Transverse colon (tissue), 4 donors: ENCODE data around the gene DMRTC2.

ENCODE experiments used
- EP300 ChIP-seq: sonication (generic); formaldehyde crosslinking; IDR thresholded peaks from one replicate; pipeline ENCODE4 v1.6.1; 2017; ENCODE audit warnings: antibody characterized with exemption, low read depth
- POLR2A ChIP-seq: fragments of 450-650 bp; IDR thresholded peaks from one replicate; pipeline ENCODE4 v1.6.1; 2016; ENCODE audit warnings: antibody characterized with exemption, mild to moderate bottlenecking, moderate library complexity
- POLR2AphosphoS5 ChIP-seq, 3 donors: sonication (generic); formaldehyde crosslinking; IDR thresholded peaks; one replicate each; pipeline ENCODE4 v1.6.1; 2016; ENCODE audit warnings: antibody characterized with exemption in 3 of 3
- TF ChIP-seq, protein P1 (sequence below), 5 experiments: fragments of 200-600 bp in 3 of 5; fragments of 450-650 bp in 2 of 5; sonication (generic) in 3 of 5; IDR thresholded peaks; 1 replicate in 2 of 5; 2 replicates in 3 of 5; pipeline ENCODE4 v1.5.1; 2016 to 2017; ENCODE audit warnings: antibody characterized with exemption in 5 of 5, inconsistent platforms in 3 of 5, mild to moderate bottlenecking in 2 of 5, moderate library complexity in 1 of 5

DNA sequence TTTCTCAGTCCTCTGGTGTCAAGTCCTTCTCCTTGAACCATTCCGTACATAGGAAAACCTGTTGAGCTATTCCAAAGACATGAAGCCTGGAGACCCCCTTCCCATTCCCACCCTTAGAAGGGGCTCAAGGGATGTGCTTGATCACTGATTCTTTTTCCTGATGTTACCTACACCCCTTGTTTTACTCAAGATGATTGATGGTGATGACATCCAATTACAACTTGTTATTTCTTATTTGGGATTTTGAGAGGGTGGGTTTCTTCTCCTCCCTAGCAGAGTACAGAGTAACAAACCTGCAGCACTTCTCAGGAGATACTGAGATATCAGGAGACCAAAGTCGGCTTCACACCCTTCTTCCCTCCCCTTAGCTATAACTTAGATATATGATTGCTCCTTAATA, 8.5 kb downstream of the DMRTC2 start:
- TF ChIP-seq, protein P1, sequence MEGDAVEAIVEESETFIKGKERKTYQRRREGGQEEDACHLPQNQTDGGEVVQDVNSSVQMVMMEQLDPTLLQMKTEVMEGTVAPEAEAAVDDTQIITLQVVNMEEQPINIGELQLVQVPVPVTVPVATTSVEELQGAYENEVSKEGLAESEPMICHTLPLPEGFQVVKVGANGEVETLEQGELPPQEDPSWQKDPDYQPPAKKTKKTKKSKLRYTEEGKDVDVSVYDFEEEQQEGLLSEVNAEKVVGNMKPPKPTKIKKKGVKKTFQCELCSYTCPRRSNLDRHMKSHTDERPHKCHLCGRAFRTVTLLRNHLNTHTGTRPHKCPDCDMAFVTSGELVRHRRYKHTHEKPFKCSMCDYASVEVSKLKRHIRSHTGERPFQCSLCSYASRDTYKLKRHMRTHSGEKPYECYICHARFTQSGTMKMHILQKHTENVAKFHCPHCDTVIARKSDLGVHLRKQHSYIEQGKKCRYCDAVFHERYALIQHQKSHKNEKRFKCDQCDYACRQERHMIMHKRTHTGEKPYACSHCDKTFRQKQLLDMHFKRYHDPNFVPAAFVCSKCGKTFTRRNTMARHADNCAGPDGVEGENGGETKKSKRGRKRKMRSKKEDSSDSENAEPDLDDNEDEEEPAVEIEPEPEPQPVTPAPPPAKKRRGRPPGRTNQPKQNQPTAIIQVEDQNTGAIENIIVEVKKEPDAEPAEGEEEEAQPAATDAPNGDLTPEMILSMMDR (IDR thresholded peaks at IDR 0.05) = no peak
- TF ChIP-seq POLR2A (no peak), POLR2AphosphoS5 (IDR thresholded peaks at IDR 0.05) (no peak), EP300 (no peak)
